K562 (cell line): ENCODE data around the gene MYL5. TPM values are rescaled to one million over a fixed set of nuclear protein-coding genes. Genes with fewer than 3 reads are reported as not detected.
A peak's percentile ranks its signal among the peaks of the same experiment; 100 is the strongest.

Experiments used
- ATAC-seq: fragments of 200-7000 bp; cut with Tn5 transposase; 3 replicates; pipeline ENCODE4 v1.9.1; 2020; ENCODE audit warnings: moderate library complexity
- BruUV-seq: library from RNA; stranded (reverse); fragments of 400-500 nt; replicated peaks from 2 replicates; lab custom pipeline; 2021; lab: Mats Ljungman, UMichigan
- CTCF ChIA-PET: fragments of 300-600 bp; formaldehyde crosslinking; extraction: SDS; loops from one replicate; lab custom pipeline; 2021; ENCODE audit warnings: low intra/inter-chr PET ratio; lab: Yijun Ruan, JAX
- POLR2A ChIA-PET: fragments of 300-600, 350-650 bp; sonication (Branson Sonifier 250); formaldehyde crosslinking; extraction: SDS; loops from one replicate; lab custom pipeline; 2021; ENCODE audit warnings: antibody characterized with exemption, inconsistent platforms; lab: Yijun Ruan, JAX
- DNase-seq, 4 experiments: peaks; one replicate each; pipeline versions ENCODE4 v3.0.0 to v3.0.0-alpha.2; 2011 to 2018; ENCODE audit warnings: low spot score in 3 of 4, mixed read lengths in 3 of 4; ENCODE audit errors: extremely low read depth in 1 of 4
- FAIRE-seq: peaks from 2 replicates; lab custom pipeline; 2011; peaks lifted over from hg19 to GRCh38; lab: Jason Lieb, UNC
- H2AFZ ChIP-seq: 2 replicates; pipeline ENCODE4 v1.6.0; 2011; ENCODE audit warnings: low read depth, low read length, control low read depth, inconsistent platforms
- H3K27ac ChIP-seq: fragments of 200-600 bp; 3 replicates; pipeline ENCODE4 v1.8.0; 2011; ENCODE audit warnings: low read depth, mild to moderate bottlenecking, control low read depth, inconsistent platforms, low read length, moderate library complexity, mixed read lengths; ENCODE audit errors: extremely low read depth
- H3K27me3 ChIP-seq, 2 experiments: fragments of 300-600 bp in 1 of 2; 2 replicates in 1 of 2; 3 replicates in 1 of 2; pipeline versions ENCODE4 v1.6.0 to v1.8.0; 2011; ENCODE audit warnings: inconsistent platforms in 2 of 2, low read length in 2 of 2, mild to moderate bottlenecking in 1 of 2, mixed read lengths in 1 of 2, moderate library complexity in 1 of 2; ENCODE audit not compliant: control insufficient read depth in 2 of 2, insufficient read depth in 2 of 2
- H3K36me3 ChIP-seq: fragments of 300-600 bp; 3 replicates; pipeline ENCODE4 v1.8.0; 2011; ENCODE audit warnings: mild to moderate bottlenecking, low read length, inconsistent platforms; ENCODE audit not compliant: control insufficient read depth, insufficient read depth
- H3K4me1 ChIP-seq, 2 experiments: fragments of 200-600 bp in 1 of 2; replicated peaks in 1 of 2; 2 replicates in 1 of 2; 3 replicates in 1 of 2; pipeline versions ENCODE4 v1.5.1 to v1.8.0; 2011; ENCODE audit warnings: inconsistent platforms in 2 of 2, low read length in 2 of 2, mild to moderate bottlenecking in 1 of 2, mixed read lengths in 1 of 2, moderate library complexity in 1 of 2; ENCODE audit not compliant: control insufficient read depth in 2 of 2, insufficient read depth in 2 of 2
- H3K4me2 ChIP-seq: 2 replicates; pipeline ENCODE4 v1.6.1; 2011; ENCODE audit warnings: low read length, control low read depth, inconsistent platforms, mixed read lengths; ENCODE audit not compliant: insufficient read depth
- H3K4me3 ChIP-seq: fragments of 200-600 bp; sonication (generic), shearing (Covaris generic); 2 replicates; pipeline ENCODE4 v1.5.1; 2016; ENCODE audit warnings: control low read depth, inconsistent platforms
- H3K79me2 ChIP-seq: fragments of 200-600 bp; 3 replicates; pipeline ENCODE4 v1.8.0; 2011; ENCODE audit warnings: low read length, inconsistent platforms; ENCODE audit not compliant: control insufficient read depth, insufficient read depth
- H3K9ac ChIP-seq, 2 experiments: 2 replicates each; pipeline versions ENCODE4 v1.6.0 to v1.6.1; 2011; ENCODE audit warnings: low read depth in 2 of 2, low read length in 2 of 2, control low read depth in 1 of 2, inconsistent platforms in 1 of 2, mild to moderate bottlenecking in 1 of 2, mixed read lengths in 1 of 2; ENCODE audit not compliant: insufficient read depth in 1 of 2
- H3K9me1 ChIP-seq: one replicate; pipeline ENCODE4 v1.6.0; 2011; ENCODE audit warnings: inconsistent platforms, mild to moderate bottlenecking, low read length, moderate library complexity; ENCODE audit not compliant: control insufficient read depth, insufficient read depth
- H3K9me3 ChIP-seq: replicated peaks from 2 replicates; pipeline ENCODE4 v1.5.1; 2011; ENCODE audit warnings: low read depth, low read length, inconsistent platforms; ENCODE audit not compliant: control insufficient read depth, insufficient read depth
- H4K20me1 ChIP-seq: replicated peaks from 2 replicates; pipeline ENCODE4 v1.6.1; 2011; ENCODE audit warnings: low read length, inconsistent platforms, mixed read lengths; ENCODE audit not compliant: control insufficient read depth, insufficient read depth
- EGR1 ChIP-seq: fragments of 450-650 bp; conservative IDR thresholded peaks from 2 replicates; pipeline ENCODE4 v1.6.1; 2017; ENCODE audit warnings: mild to moderate bottlenecking
- GABPB1 ChIP-seq: sonication (generic); formaldehyde crosslinking; IDR thresholded peaks from 2 replicates; pipeline ENCODE4 v1.8.0; 2022; ENCODE audit warnings: mild to moderate bottlenecking, missing genetic modification reagents
- HMGN3 ChIP-seq: IDR thresholded peaks from 2 replicates; pipeline ENCODE4 v1.6.1; 2011; ENCODE audit warnings: borderline replicate concordance, low read depth, mild to moderate bottlenecking, mixed read lengths, low read length; ENCODE audit not compliant: insufficient read length; ENCODE audit errors: extremely low read depth
- POLR2A ChIP-seq: fragments of 450-650 bp; conservative IDR thresholded peaks from 2 replicates; pipeline ENCODE4 v1.6.1; 2016
- POLR2B ChIP-seq: fragments of 450-650 bp; IDR thresholded peaks from 2 replicates; pipeline ENCODE4 v1.6.1; 2018; ENCODE audit warnings: low read depth; ENCODE audit not compliant: partially characterized antibody
- POLR2G ChIP-seq: fragments of 200-400 bp; formaldehyde crosslinking; IDR thresholded peaks from 2 replicates; pipeline ENCODE4 v1.6.1; 2017; ENCODE audit warnings: low read depth, mild to moderate bottlenecking, antibody characterized with exemption, low read length, moderate library complexity
- ZNF212 ChIP-seq: fragments of 450-650 bp; formaldehyde crosslinking; IDR thresholded peaks from 2 replicates; pipeline ENCODE4 v1.4.0; 2020; ENCODE audit warnings: mild to moderate bottlenecking
- ZNF224 ChIP-seq: sonication (generic); formaldehyde crosslinking; IDR thresholded peaks from 2 replicates; pipeline ENCODE4 v1.8.0; 2022; ENCODE audit warnings: mild to moderate bottlenecking, missing genetic modification reagents
- WGBS: fragments of 100-300 bp; shearing (Covaris generic); methylation state at CpG from one replicate; pipeline ENCODE4 v1.1.6; 2016; ENCODE audit warnings: low coverage, mixed read lengths; ENCODE audit not compliant: insufficient coverage; ENCODE audit errors: missing lambda C conversion rate; 5-methylcytosine and 5-hydroxymethylcytosine counted together
- in situ Hi-C: fragments of 300-500 bp; cut with MboI; formaldehyde crosslinking; loops from 4 replicates; pipeline ENCODE4 v1.15.0; 2018; ENCODE audit warnings: inconsistent platforms, mixed read lengths
- intact Hi-C: fragments of 100-400 bp; cut with micrococcal nuclease; formaldehyde crosslinking; loops from 2 replicates; pipeline ENCODE4 v1.14.2; 2022
- polyA plus RNA-seq, 8 experiments: library from polyadenylated mRNA; depleted of rRNA in 4 of 8; stranded (reverse) in 5 of 8; unstranded in 3 of 8; fragments of >200 nt; fragmentation: Nextera tagmentation in 2 of 8; fragmentation: Illumina TruSeq in 1 of 8; extraction: Ambion mirVana in 2 of 8; extraction: Trizol in 1 of 8; gene quantifications; 2 replicates each; pipeline versions ENCODE4 v1.2.1 to v1.2.3, GENCODE V29; 2011 to 2014; ENCODE audit warnings: inconsistent platforms in 1 of 8, missing spikeins in 1 of 8
- total RNA-seq, 7 experiments: library from RNA; depleted of rRNA in 6 of 7; stranded (reverse); fragments of >200 nt in 6 of 7; fragmentation: Illumina TruSeq in 2 of 7; extraction: Trizol in 2 of 7; gene quantifications; 2 replicates each; pipeline versions ENCODE4 v1.2.1 to v1.2.3, GENCODE V29; 2011 to 2021; ENCODE audit warnings: low replicate concordance in 1 of 7

Gene MYL5
- total and polyA plus RNA-seq, 9 of the 15 experiments (the other 6 are each of a cell fraction or from before 2014, with no cell fraction given), result 1.4 to 10.0 (median 4.1) TPM

DNA sequence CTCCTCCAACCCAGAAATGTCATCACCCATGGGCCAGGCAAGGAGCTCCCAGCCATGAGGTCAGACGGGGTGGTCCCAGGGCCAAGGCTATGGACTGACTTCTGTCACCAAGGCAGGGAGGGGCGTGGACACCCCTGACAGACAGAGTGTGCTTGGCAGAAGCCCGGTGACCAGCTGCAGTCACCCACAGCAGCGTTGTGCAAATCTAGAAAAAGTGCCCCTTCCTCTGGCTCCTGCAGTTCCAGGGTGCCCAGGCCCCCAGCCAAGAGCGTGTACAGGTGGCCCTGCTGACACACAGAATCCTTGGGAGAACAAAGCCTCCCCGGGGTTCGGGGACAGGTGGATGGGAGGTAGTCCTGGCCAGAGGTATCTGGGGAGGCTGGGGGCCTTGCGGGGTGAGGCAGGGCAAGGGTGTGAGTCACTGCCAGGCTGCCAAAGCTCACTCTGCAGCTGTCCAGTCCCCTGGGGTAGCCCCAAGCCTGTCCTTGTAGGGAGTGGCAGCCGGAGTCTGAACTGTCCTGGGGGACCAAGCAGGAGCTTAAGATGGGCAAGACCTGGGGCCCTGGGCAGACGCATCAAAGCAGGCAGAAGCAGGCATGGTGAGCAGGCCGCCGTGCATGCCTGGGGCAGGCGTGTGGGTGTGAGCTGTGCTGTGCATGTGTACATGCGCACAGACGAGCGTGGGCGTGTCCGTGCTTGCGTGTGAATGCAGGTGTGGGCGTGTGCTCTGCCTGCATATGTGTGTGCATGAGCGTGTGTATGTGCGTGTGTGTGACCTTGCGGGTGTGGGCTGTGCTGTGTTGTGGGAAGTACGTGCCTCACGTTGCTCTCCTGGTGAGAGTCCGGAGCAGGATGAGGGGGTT lies 3.3 kb downstream of the MYL5 start:
- no peak overlapping the region for H2AFZ ChIP-seq
- intact Hi-C loops, result no loop called here
- no peak overlapping the region for H3K4me2 ChIP-seq
- no peak overlapping the region for H3K27ac ChIP-seq
- H3K4me1 ChIP-seq, result peaks cover 15 to 91% of the 10 kb centered on the region in 2 experiments
- peaks cover 9% of the 10 kb centered on the region for H3K36me3 ChIP-seq
- 63% methylated on average over 21 of the region's 26 CpGs for WGBS
- in situ Hi-C loops, result no loop called here
- CTCF ChIA-PET, result no interaction called here
- FAIRE-seq, result no peak
- H3K4me3 ChIP-seq, result no peak overlapping the region
- H3K9ac ChIP-seq, result peak overlapping the region in 1 of 2 experiments; percentile 18; a peak in 2 of 4 replicates
- H3K9me1 ChIP-seq, result no peaks in the 10 kb centered on the region
- POLR2A ChIA-PET, result interaction anchor here (0.5 kb wide), 1 partner anchor 256 kb away, joined by 3 read pairs; no protein-coding TSS in a partner anchor
- no peaks in the 10 kb centered on the region for H3K27me3 ChIP-seq
- no peak for ATAC-seq
- peak; percentile 29 for TF ChIP-seq POLR2B
- no peak for TF ChIP-seq ZNF224 (CRISPR knock-in tag)
- TF ChIP-seq EGR1, result peak; percentile 47; the same call in 1 of the 2 replicates
- TF ChIP-seq GABPB1 (CRISPR knock-in tag), result no peak
- 0 out of 2 replicates have a peak, but pooled peaks have one; percentile 27 for TF ChIP-seq POLR2A
- TF ChIP-seq HMGN3, result peak; percentile 16
- TF ChIP-seq POLR2G, result peak; percentile 60; the same call in 1 of the 2 replicates
- no peak for TF ChIP-seq ZNF212 (CRISPR knock-in tag)
- TF ChIP-seq, all 486 proteins: peak for 5
- no peak for DNase-seq
- no TSS peak for BruUV-seq
- Histone ChIP-seq H3K9me3 (no peaks in the 10 kb centered on the region), H4K20me1 (peaks cover 5% of the 10 kb centered on the region; the same call in 1 of the 2 replicates), H3K79me2 (peaks cover 22% of the 10 kb centered on the region)
